Daoy (cell line): ENCODE measurements around the gene AUH. TPM values are rescaled to one million over a fixed set of nuclear protein-coding genes. Genes with fewer than 3 reads are reported as not detected.

ENCODE experiments used
- DNase-seq: peaks from one replicate; pipeline ENCODE4 v3.0.0-alpha.2; 2015; ENCODE audit warnings: low read depth
- total RNA-seq: library from RNA; depleted of rRNA; stranded (reverse); fragments of >200 nt; shearing (Covaris generic); gene quantifications from 2 replicates; pipeline ENCODE4 v1.2.3, GENCODE V29; 2014; rRNA removed

Gene AUH
- total RNA-seq, 1 experiment from 2014 or later, result 21.4 TPM

DNA sequence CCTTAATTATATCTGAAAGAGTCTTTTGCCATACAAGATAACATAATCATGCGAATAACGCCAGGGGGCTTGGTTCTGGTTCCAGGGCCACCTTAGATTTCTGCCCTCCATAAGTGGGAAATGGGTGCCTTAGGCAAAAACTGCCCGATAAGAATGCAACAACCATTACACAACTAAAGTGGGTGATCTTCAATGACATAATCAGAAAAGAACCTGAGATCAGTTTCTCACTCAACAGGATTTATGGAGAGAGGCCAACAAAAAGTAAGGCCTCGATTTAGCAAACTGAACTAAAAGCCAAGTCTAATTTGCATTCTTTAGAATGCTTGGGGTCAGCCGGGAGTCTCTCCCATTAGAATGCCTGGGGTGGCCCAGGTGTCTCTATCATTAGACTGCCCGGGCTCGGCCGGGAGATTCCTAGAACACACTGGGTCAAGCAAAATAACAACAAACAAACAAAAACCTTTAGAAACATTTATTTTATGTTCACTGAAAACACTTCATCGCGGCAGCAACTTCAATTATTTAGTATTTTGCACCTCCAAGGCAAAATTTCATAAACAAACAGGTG, 194.8 kb downstream of the AUH start:
- no peak for DNase-seq

DNA sequence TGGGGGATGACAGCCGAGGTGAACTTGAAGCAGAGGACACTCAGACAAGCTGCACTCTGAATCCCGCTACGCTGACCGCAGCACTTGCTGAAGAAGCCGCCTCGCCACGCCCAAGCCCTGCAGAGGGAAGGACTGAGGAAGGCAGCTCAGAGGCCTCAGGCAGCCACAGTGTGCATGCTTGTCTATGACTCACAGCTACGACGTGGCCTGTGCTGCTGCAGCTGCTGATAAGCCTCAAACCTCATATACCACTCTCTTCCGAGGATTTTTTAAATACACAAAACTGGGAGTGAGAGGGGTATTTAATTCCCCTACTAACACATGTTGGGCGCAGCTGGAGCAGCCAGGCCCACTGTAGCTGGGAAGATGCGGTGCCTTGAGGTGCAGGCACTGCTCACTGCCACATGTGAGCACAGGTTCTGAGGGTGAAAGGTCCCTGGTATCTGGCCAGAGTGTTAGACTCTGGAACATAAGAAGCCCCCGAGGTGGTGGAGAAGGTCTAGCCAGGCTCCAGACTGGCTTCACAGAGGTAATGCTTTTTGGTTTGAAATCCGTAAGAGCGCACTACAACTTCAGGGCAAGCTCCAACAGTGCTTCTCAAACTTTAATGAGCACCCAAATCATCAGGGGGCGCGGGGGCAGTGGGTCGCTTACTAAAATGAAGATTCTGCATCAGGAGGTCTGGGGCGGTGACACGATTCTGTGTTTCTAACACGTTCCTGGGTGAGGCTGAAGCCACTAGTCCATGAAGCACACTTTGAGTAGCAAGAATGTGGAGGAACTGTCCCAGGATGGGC, 196.8 kb downstream of the AUH start:
- peak; percentile 99 for DNase-seq

Other genes starting within 250 kb of the AUH start
- 10.3 and 10.4 TPM in 2 replicates for gene NFIL3, start 61.9 kb upstream of the AUH start, total RNA-seq